MM.1S (cell line): ENCODE data around the gene NBAS.
"Not testable (repeated sequence)": the region's sequence is repeated elsewhere in the genome, so short reads cannot be mapped to it uniquely, and the experiment has no call there.

Experiments used
- EZH2 ChIP-seq: fragments of 300-600 bp; sonication (generic); optimal IDR thresholded peaks from 2 replicates; pipeline ENCODE3; 2017; ENCODE audit warnings: low read depth, mild to moderate bottlenecking, antibody characterized with exemption, low read length, mixed read lengths
- EZH2phosphoT487 ChIP-seq: fragments of 300-600 bp; sonication (generic); IDR thresholded peaks from 2 replicates; pipeline ENCODE4 v1.6.1; 2018; ENCODE audit warnings: antibody characterized with exemption, low read length
- TF ChIP-seq, protein P1 (sequence below): fragments of 300-600 bp; sonication (generic); IDR thresholded peaks from 2 replicates; pipeline ENCODE4 v1.5.1; 2016; ENCODE audit warnings: antibody characterized with exemption, low read length, mixed read lengths

DNA sequence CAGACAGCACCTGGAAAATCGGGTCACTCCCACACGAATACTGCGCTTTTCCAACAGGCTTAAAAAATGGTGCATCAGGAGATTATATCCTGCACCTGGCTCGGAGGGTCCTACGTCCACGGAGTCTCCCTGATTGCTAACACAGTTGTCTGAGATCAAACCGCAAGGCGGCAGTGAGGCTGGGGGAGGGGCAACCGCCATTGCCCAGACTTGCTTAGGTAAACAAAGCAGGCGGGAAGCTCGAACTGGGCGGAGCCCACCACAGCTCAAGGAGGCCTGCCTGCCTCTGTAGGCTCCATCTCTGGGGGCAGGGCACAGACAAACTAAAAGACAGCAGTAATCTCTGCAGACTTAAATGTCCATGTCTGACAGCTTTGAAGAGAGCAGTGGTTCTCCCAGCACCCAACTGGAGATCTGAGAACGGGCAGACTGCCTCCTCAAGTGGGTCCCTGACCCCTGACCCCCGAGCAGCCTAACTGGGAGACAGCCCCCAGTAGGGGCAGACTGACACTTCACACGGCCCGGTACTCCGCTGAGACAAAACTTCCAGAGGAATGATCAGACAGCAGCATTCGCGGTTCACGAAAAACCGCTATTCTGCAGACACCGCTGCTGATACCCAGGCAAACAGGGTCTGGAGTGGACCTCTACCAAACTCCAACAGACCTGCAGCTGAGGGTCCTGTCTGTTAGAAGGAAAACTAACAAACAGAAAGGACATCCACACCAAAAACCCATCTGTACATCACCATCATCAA is 121.2 kb downstream of the NBAS start:
- TF ChIP-seq EZH2phosphoT487, EZH2: not testable (repeated sequence)
- TF ChIP-seq, protein P1, sequence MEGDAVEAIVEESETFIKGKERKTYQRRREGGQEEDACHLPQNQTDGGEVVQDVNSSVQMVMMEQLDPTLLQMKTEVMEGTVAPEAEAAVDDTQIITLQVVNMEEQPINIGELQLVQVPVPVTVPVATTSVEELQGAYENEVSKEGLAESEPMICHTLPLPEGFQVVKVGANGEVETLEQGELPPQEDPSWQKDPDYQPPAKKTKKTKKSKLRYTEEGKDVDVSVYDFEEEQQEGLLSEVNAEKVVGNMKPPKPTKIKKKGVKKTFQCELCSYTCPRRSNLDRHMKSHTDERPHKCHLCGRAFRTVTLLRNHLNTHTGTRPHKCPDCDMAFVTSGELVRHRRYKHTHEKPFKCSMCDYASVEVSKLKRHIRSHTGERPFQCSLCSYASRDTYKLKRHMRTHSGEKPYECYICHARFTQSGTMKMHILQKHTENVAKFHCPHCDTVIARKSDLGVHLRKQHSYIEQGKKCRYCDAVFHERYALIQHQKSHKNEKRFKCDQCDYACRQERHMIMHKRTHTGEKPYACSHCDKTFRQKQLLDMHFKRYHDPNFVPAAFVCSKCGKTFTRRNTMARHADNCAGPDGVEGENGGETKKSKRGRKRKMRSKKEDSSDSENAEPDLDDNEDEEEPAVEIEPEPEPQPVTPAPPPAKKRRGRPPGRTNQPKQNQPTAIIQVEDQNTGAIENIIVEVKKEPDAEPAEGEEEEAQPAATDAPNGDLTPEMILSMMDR, result not testable (repeated sequence)
